Measurements from ENCODE around the gene ACOX1. TPM values are rescaled to one million over a fixed set of nuclear protein-coding genes. Genes with fewer than 3 reads are reported as not detected.

ACOX1 gene
- total RNA-seq, 1 experiment from 2014 or later, result 50.2 TPM

GRCh38 chr17:76002100-76002499 is 23.1 kb upstream of the ACOX1 start (continued):
- TF ChIP-seq FOSL1 (IDR thresholded peaks at IDR 0.05; ENCODE audit: low read depth) (no peak), ZFX (IDR thresholded peaks at IDR 0.05) (no peak), TCF7L2 (IDR thresholded peaks at IDR 0.05; ENCODE audit: borderline replicate concordance, extremely low read depth, insufficient read depth, insufficient read length) (no peak), SP1 (IDR thresholded peaks at IDR 0.05; ENCODE audit: low read depth) (no peak), EZH2phosphoT487 (IDR thresholded peaks at IDR 0.05; ENCODE audit: borderline replicate concordance) (no peak), SRF (IDR thresholded peaks at IDR 0.05; ENCODE audit: low read depth) (no peak), CEBPB (IDR thresholded peaks at IDR 0.05; ENCODE audit: low read depth) (no peak)
- TF ChIP-seq, protein P1, sequence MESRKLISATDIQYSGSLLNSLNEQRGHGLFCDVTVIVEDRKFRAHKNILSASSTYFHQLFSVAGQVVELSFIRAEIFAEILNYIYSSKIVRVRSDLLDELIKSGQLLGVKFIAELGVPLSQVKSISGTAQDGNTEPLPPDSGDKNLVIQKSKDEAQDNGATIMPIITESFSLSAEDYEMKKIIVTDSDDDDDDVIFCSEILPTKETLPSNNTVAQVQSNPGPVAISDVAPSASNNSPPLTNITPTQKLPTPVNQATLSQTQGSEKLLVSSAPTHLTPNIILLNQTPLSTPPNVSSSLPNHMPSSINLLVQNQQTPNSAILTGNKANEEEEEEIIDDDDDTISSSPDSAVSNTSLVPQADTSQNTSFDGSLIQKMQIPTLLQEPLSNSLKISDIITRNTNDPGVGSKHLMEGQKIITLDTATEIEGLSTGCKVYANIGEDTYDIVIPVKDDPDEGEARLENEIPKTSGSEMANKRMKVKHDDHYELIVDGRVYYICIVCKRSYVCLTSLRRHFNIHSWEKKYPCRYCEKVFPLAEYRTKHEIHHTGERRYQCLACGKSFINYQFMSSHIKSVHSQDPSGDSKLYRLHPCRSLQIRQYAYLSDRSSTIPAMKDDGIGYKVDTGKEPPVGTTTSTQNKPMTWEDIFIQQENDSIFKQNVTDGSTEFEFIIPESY (IDR thresholded peaks at IDR 0.05; ENCODE audit: extremely low read depth, insufficient replicate concordance, low read length), result no peak

DNA sequence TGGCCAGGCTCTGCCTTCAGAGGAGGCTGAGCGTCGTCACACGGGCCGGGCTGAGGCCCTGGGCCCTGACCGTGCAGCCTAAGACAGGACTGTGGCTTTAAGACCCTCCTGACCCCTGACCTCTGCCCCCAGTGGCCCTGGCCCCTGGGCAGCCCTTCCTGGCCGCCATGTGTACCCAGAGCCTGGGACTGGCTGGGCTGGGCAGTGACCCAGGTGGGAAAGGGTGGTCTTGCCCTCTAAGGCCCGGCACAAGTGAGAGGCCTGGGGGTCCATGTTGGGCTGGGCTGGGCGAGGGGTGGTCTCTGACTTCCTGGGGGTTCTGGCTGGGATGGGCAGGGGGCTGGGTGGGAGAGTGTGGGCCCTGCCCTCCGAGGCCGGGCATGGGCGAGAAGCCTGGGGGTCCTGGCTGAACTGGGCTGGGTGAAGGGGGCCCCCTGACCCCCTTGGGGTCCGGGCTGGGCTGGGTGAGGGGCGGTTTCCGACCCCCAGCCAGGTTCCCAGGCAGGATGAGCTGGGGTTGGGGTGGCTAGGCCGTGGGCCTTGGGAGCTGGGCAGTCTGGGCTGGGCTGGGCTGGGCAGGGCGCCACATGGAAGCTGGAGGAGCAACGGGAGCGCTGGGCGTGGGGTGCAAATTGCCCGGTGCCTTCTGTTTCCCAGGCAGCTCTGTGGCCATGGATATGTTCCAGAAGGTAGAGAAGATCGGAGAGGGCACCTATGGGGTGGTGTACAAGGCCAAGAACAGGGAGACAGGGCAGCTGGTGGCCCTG is 22.0 kb upstream of the ACOX1 start, which contains the start of gene CDK3:
CDK3 (plus strand) TSS at position 101 of the 767 bp plus-strand sequence; CDS start at position 672, 571 bp downstream.
- peaks cover 12 to 44% of the 10 kb centered on the region in 2 experiments for H3K4me1 ChIP-seq (ENCODE audit: control insufficient read depth in 1 of 2, insufficient read depth in 2 of 2, low read length in 2 of 2)
- intact Hi-C loops (cut with micrococcal nuclease), result no loop called here

More for the DNA sequence above, 22.0 kb upstream of the ACOX1 start, which contains the start of gene CDK3:
- ATAC-seq, result peak; percentile 20
- Histone ChIP-seq H3K27me3 (ENCODE audit: insufficient read depth, low read length) (no peaks in the 10 kb centered on the region), H3K4me2 (ENCODE audit: low read length) (peak within 1 kb of the TSS; percentile 20; the same call in 1 of the 2 replicates), H3K4me3 (replicated peaks in 1 of 2; ENCODE audit: low read depth in 1 of 2, low read length in 2 of 2) (no peak within 1 kb of the TSS), H3K27ac (ENCODE audit: low read depth, low read length) (peak within 1 kb of the TSS; percentile 28; the same call in 1 of the 2 replicates), H3K36me3 (ENCODE audit: control insufficient read depth in 1 of 2, insufficient read depth in 2 of 2, low read length in 2 of 2) (no peaks in the 10 kb centered on the region; a peak in 1 of 4 replicates), H3K79me2 (ENCODE audit: insufficient read depth, low read length) (no peaks in the 10 kb centered on the region), H2AFZ (ENCODE audit: low read depth, low read length, poor library complexity, severe bottlenecking) (no peak within 1 kb of the TSS), H4K20me1 (ENCODE audit: insufficient read depth) (no peaks in the 10 kb centered on the region), H3K9me2 (ENCODE audit: insufficient read depth) (no peaks in the 10 kb centered on the region), H3K9ac (ENCODE audit: low read length) (no peak within 1 kb of the TSS), H3K9me3 (ENCODE audit: control insufficient read depth in 1 of 2, insufficient read depth in 1 of 2, low read depth in 1 of 2, low read length in 2 of 2) (no peaks in the 10 kb centered on the region)
- no TSS peak for BruUV-seq (replicated peaks)
- no peak for TF ChIP-seq EZH2phosphoT487 (IDR thresholded peaks at IDR 0.05; ENCODE audit: borderline replicate concordance)
- ChIA-PET CTCF (interaction anchor here (0.6 to 3.3 kb wide), 15 partner anchors 9 to 279 kb away, joined by 3 to 22 read pairs (median 4); partner anchors contain the start of genes ACOX1, MRPL38, TEN1 and TRIM47), RAD21 (ENCODE audit: low non-redundant PET in 1 of 2, low total read pairs in 2 of 2, uncharacterized antibody in 2 of 2, unreplicated experiment in 2 of 2) (interaction anchor here in 1 of 2 experiments (1.8 kb wide), 1 partner anchor 96 kb away, joined by 5 read pairs; the partner anchor contains the start of gene MRPL38), POLR2A (interaction anchor here (0.5 to 3.5 kb wide), 3 partner anchors 9 to 540 kb away, joined by 3 to 11 read pairs (median 3); partner anchors contain the start of gene MRPL38)
- DNase-seq (ENCODE audit: low read depth, low spot score), result no peak

Measured in HCT116 (cell line).